CD4-positive, alpha-beta T cell treated with Interleukin-4 for 1 hour (primary cell): Measurements from ENCODE around the gene NAA60.

Experiments used
- DNase-seq, 2 donors: peaks; one replicate each; pipeline ENCODE4 v3.0.0-alpha.2; 2020 to 2022

Gene NAA60

GRCh38 chr16:3443108-3444031 lies at the start of gene NAA60, which contains the start of gene ZNF597:
NAA60 (plus strand) TSS chr16:3443680; CDS start chr16:3476228, 32,548 bp downstream.
ZNF597 (minus strand) TSS chr16:3443504; CDS start chr16:3443153, 351 bp downstream.
- peak; percentile 90 to 91 for DNase-seq

- no peak for DNase-seq
These were observed 43.1 kb upstream of the NAA60 start for GRCh38 chr16:3400446-3400778.

- DNase-seq: peak; percentile 99
These were observed 42.4 kb upstream of the NAA60 start, which contains the start of the genes ZNF174 and ZSCAN32 for GRCh38 chr16:3400779-3401688. ZNF174 (plus strand) TSS chr16:3401215; CDS start chr16:3402005, 790 bp downstream. ZSCAN32 (minus strand) TSS chr16:3401004; CDS start chr16:3397557, 3,447 bp downstream.

GRCh38 chr16:3401719-3402397 lies 41.6 kb upstream of the NAA60 start:
- DNase-seq: peak in 1 of 2 donors; percentile 2

DNA sequence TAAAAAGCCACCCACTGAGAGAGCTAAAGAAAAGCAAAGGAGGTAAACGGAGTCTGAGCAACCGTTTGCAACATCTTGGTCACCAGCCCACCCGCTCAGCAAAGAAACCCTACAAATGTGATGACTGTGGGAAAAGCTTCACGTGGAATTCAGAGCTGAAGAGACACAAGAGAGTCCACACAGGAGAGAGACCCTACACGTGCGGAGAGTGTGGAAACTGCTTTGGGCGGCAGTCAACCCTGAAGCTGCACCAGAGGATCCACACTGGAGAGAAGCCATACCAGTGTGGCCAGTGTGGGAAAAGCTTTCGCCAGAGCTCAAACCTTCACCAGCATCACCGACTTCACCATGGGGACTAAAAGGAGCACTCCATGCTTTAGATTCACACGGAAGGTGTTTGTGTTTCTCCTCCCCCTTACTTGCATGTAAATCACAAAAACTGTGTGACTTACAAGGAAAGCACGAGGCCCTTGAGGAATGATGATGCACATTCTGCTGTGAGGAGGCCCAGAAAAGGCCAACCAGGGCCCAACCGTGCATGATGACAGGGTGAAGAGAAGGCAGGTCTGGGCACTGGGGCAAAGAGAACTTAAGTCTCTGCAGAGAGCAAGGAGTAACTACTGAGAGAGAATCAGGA lies 34.8 kb upstream of the NAA60 start:
- no peak for DNase-seq

DNA sequence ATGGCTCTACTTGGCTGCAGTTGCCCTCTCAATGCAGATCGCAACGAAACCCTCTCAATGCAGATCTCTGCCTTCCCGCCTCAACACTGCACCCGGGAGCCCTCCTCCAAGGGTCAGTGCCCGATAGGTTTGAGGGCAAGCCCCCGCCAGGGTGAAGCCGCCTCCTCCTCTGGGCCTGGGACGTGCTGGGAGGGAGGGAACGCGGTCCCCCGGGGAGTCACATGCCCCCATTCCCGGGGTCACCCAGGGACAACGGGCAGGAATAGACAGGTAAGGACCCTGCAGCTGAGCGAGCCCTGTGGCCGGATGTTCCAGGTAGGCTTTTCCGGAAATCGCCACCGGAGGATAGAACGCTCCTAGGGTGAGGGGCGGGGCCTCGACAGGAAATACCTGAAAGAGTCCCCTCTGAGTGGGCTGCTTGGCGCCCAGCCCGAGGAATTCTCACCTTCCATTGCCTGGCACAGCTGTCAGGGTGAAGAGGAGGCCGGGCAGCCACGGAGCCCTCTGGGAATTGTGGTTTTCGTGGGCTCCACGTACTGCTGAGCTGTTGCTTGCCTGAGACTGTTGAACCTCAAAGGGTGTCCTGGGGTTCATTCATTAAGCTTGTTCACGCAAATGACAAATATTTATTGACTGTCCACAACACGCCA lies 29.6 kb upstream of the NAA60 start:
- no peak for DNase-seq

DNA sequence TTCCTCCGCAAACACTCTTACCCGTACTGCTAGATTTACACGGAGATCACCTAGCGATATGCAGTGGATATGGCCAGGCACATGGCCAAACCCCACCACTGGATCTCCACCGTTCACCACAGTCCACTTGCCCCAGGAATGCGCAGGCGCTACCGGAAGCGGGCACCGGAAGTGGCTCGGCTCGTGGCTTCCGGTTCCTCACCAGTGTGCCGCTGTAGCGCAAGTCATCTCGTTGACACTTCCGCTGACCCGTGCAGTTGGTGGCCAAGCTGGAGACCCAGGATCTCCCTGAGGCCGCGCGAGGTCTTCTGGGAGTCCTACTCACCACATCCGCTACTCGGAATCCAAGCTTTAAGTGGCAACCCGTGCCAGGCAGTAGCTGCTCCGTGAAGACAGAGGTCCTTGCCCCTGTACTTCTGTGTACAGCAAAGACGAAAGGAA lies 11.7 kb upstream of the NAA60 start:
- DNase-seq: peak; percentile 53 to 59

DNA sequence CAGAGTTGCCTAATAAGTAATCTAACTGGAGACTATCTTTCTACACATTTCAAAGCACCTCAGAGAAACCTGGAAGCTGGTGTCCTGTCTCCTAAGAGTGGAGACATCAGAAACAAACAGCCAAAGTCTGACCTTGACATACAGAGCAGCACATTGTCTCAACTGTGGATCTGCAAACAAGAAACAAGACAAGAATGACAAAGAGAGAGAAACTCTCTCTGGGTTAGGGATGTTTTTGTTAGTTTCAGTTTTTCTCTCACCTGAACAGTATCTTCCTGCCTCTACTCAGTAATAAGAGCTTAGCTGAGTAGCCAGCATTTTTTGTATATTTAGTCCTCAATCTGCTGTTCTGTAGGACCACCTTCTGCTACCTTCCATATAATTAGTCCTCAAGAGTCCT lies 9.1 kb upstream of the NAA60 start:
- DNase-seq: no peak

DNA sequence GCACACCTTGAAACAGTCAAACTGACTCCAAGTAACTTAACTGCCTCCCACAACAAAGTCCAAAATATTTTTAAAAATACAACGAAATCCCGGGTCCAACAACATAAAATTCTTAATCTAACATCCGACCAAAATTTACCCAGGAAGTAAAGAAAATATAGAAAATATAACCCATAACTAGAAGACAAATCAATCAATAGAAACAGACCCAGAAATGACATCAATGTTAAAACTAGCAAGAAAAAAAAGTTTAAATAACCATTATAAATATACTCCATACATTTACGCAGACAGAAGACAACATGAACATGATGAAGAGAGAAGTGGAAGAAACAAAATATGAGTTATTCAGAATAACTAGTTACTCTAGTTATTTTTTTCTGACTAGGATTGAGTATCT lies 3.8 kb upstream of the NAA60 start:
- DNase-seq: no peak

DNA sequence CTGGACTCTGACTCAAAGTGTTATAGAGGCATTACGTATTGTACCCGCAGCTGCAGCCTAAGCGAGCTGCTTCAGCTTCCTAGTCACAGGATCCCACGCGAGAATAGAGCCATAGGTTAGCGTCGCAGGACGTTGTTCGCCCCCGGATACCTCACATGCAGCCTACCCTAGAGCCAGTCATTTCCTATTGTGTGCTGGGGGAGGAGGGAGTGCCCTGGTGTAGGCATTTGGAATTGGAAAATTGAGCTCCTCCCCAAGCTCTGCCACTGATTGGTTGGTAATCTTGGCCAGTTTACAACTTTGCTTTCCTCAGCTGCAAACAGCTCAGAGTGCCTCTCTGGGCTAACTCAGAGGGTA lies 530 bp downstream of the NAA60 start:
- peak; percentile 14 to 37 for DNase-seq

DNA sequence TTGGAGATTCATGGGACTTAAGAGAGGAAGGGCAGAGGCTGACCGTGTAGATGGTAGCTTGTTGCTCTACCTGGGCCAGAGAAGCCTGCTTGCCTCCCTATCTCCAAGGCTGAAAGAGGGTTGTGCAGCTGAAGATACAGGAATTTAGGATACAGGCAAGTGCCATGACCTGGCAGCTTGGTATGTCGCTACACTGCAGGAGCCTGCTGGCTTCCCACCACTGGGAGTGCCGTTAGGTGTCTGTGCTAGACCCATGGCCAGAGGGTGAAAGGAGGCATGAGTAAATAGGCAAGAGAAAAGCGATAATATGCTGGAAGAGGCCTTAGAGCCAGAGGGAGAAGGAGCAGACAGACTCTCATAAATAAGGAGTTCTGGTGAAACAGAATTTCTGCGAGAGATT lies 10.6 kb downstream of the NAA60 start:
- DNase-seq: no peak

- no peak for DNase-seq
These were observed 11.2 kb downstream of the NAA60 start for GRCh38 chr16:3454631-3455147.

GRCh38 chr16:3457434-3458252 lies 14.2 kb downstream of the NAA60 start:
- DNase-seq: peak; percentile 89 to 90

- DNase-seq: no peak
These were observed 14.9 kb downstream of the NAA60 start for GRCh38 chr16:3458278-3458851.

- peak in 1 of 2 donors; percentile 22 for DNase-seq
These were observed 15.4 kb downstream of the NAA60 start for GRCh38 chr16:3458852-3459361.

DNA sequence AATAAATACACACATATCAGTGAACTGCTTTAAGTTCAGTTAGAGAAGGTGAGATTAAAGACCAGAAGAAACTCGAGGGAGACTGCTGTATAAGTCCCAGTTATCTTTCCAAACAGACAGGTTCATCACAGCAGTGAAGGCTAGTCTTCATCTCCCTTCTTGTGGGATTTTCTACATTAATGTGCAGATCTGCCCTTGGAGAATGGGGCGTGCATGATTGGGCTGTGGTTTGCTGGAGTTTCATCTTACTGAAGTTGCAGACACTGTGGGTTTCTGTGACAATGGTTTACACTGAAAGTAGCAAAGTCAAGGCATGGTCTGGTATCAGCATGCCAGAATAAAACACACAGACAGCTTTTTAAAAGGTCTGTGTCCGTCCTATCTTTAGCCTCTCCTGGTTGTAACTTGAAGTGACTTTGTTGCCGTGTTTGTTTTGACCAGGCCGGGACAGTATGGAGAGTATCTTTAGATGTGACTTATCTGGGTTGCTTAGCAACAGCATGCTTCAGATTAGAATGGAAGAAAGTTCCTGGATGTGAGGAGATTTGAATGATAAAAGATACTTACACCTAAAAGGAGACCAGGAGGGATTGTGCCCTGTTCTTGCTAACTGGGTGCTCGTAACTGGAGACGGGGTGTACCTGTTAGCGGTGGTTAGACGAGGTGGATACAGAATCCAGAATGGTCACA lies 16.1 kb downstream of the NAA60 start:
- DNase-seq: peak in 1 of 2 donors; percentile 20

DNA sequence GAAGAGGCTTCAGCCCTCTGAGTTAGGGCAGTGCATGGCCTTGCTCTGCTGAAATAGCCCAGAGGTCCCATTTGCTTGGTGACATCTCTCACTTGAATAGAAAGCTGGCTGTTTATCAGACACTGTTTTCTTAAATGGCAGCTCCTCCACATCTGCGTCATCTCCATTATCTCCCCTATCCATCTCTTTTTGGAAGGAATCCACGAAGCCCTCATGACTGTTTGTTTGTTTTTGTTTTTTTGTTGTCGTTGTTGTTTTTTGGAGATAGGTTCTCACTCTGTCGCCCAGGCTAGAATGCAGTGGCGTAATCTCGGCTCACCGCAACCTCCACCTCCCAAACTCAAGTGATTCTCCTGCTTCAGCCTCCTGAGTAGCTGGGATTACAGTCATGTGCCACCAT lies 16.6 kb downstream of the NAA60 start:
- no peak for DNase-seq

GRCh38 chr16:3460585-3460984 lies 17.1 kb downstream of the NAA60 start:
- no peak for DNase-seq

DNA sequence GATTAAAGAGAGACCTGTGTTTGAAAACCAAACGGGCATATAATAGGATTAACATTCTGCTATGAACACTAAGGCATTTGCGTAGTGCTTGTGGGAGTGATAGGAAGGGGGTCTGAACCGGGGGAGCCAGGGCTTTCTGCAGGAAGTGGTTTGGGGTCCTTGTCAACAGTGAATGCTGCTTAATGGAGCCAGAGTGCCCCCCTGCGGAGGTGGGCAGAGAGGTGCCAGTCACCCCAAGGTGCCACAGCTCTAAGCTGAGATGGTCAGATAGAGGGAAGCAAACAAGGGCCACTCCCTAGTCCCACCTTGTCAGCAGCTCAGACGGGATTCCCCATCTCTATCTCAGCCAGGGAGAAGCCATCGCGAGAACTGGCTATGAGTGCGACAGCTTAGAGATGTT lies 17.7 kb downstream of the NAA60 start:
- peak; percentile 51 to 57 for DNase-seq
